Ascending aorta (tissue), 2 donors: ENCODE results near the gene GRAMD2B. TPM values are rescaled to one million over a fixed set of nuclear protein-coding genes. Genes with fewer than 3 reads are reported as not detected.
A peak's percentile ranks its signal among the peaks of the same experiment; 100 is the strongest.

Experiments used
- DNase-seq, 2 donors: peaks; one replicate each; pipeline ENCODE4 v3.0.0-alpha.2; 2019; ENCODE audit warnings: low spot score in 2 of 2
- H3K27ac ChIP-seq, 2 donors: fragments of 200-600 bp; sonication (generic); one replicate each; pipeline ENCODE4 v1.5.1; 2016 to 2017; ENCODE audit warnings: mild to moderate bottlenecking in 1 of 2
- H3K27me3 ChIP-seq: fragments of 200-600 bp; sonication (generic); one replicate; pipeline ENCODE4 v1.5.1; 2017
- H3K36me3 ChIP-seq, 2 donors: fragments of 200-600 bp; sonication (generic); one replicate each; pipeline ENCODE4 v1.5.1; 2016
- H3K4me1 ChIP-seq, 2 donors: fragments of 200-600 bp; sonication (generic); one replicate each; pipeline ENCODE4 v1.5.1; 2016 to 2017; ENCODE audit warnings: mild to moderate bottlenecking in 1 of 2
- H3K4me3 ChIP-seq, 2 donors: fragments of 200-600 bp; sonication (generic); one replicate each; pipeline ENCODE4 v1.5.1; 2016 to 2017; ENCODE audit warnings: mild to moderate bottlenecking in 1 of 2
- H3K9me3 ChIP-seq, 2 donors: fragments of 200-600 bp; sonication (generic); one replicate each; pipeline ENCODE4 v1.5.1; 2016
- intact Hi-C: fragments of 100-400 bp; cut with DNase I; formaldehyde crosslinking; loops from one replicate; pipeline ENCODE4 v1.15.1; 2023
- total RNA-seq: library from RNA; depleted of rRNA; stranded (reverse); fragments of >200 nt; gene quantifications from one replicate; pipeline ENCODE4 v1.1.0, GENCODE V29; 2016
- TF ChIP-seq, protein P1 (sequence below), 3 experiments: fragments of 200-600 bp in 2 of 3; fragments of 450-650 bp in 1 of 3; sonication (generic) in 2 of 3; IDR thresholded peaks; one replicate each; pipeline ENCODE4 v1.5.1; 2016 to 2019; ENCODE audit warnings: antibody characterized with exemption in 3 of 3, mild to moderate bottlenecking in 1 of 3, moderate library complexity in 1 of 3

Gene GRAMD2B
- total RNA-seq, 1 donor from 2014 or later: 55.6 TPM

DNA sequence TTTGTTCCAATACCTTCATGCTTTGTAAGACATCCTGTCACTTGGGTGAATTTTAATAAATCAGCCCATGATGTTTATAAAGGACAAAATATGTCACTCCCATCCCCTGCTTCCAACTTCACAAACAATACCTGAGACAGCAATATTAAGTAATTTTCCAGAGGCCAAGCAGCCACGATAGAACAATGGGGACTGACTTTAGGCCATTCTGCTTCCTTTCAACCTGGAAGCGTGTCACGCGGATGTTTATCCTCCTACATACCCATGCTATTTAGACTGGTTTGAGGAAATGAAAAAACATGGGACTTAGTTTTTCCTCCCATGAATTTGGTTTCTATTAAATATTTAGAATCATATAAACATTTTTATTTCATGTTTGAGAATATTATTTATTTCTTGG is 82.9 kb downstream of the GRAMD2B start:
- Histone ChIP-seq H3K27ac (no peak overlapping the region), H3K36me3 (no peaks in the 10 kb centered on the region), H3K27me3 (no peaks in the 10 kb centered on the region), H3K4me3 (no peak overlapping the region), H3K9me3 (no peaks in the 10 kb centered on the region), H3K4me1 (peaks cover 0 to 8% of the 10 kb centered on the region in 2 donors)
- DNase-seq: no peak
- TF ChIP-seq, protein P1, sequence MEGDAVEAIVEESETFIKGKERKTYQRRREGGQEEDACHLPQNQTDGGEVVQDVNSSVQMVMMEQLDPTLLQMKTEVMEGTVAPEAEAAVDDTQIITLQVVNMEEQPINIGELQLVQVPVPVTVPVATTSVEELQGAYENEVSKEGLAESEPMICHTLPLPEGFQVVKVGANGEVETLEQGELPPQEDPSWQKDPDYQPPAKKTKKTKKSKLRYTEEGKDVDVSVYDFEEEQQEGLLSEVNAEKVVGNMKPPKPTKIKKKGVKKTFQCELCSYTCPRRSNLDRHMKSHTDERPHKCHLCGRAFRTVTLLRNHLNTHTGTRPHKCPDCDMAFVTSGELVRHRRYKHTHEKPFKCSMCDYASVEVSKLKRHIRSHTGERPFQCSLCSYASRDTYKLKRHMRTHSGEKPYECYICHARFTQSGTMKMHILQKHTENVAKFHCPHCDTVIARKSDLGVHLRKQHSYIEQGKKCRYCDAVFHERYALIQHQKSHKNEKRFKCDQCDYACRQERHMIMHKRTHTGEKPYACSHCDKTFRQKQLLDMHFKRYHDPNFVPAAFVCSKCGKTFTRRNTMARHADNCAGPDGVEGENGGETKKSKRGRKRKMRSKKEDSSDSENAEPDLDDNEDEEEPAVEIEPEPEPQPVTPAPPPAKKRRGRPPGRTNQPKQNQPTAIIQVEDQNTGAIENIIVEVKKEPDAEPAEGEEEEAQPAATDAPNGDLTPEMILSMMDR (IDR thresholded peaks at IDR 0.05): no peak
- intact Hi-C loops: no loop called here

GRCh38 chr5:126508251-126508961 is 85.2 kb downstream of the GRAMD2B start:
- TF ChIP-seq, protein P1 (IDR thresholded peaks at IDR 0.05): no peak
- Histone ChIP-seq H3K9me3 (no peaks in the 10 kb centered on the region), H3K4me1 (peaks cover 0 to 3% of the 10 kb centered on the region in 2 donors), H3K27me3 (no peaks in the 10 kb centered on the region), H3K36me3 (no peaks in the 10 kb centered on the region), H3K27ac (peak overlapping the region; percentile 17 to 58), H3K4me3 (no peak overlapping the region)
- intact Hi-C loops: no loop called here
- DNase-seq: no peak

DNA sequence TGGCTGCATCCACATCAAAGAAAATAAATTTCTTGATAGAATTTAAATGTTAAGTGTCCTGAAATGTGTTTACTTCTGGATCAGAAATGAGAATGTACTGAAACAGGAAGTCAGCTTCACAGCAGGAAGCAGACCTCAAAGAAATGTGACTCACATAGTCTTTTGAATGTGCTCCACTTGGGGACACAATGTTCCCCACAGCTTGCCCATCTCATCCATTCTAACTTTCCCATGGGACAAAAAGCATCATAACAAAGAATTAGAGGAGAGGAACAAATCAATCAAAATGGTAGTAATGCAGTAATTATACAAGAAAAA is 85.7 kb downstream of the GRAMD2B start:
- Histone ChIP-seq H3K36me3 (no peaks in the 10 kb centered on the region), H3K9me3 (no peaks in the 10 kb centered on the region), H3K4me1 (no peaks in the 10 kb centered on the region), H3K27me3 (no peaks in the 10 kb centered on the region), H3K4me3 (no peak overlapping the region), H3K27ac (peak overlapping the region; percentile 17 to 58)
- no peak for DNase-seq
- intact Hi-C loops: no loop called here
- TF ChIP-seq, protein P1 (IDR thresholded peaks at IDR 0.05): no peak

DNA sequence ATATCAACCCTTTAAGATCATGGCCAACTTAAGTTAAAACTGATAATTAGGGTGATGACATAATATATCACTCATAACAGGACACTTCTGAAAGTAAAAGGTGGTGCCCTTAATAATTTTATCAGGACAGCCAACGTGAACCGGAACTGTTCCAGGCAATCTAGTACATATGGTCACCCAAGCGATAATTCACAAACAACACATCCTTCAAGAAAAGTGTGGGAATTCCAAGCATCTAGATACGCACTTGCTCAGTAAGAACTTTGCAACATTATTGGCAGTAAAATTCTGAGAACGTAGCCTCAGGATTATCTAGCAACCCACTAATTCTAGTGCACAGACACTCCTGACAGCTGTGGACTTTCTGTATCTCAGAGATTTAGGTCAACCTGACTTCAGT is 86.1 kb downstream of the GRAMD2B start:
- DNase-seq: no peak
- no peaks in the 10 kb centered on the region for H3K9me3 ChIP-seq
- H3K4me3 ChIP-seq: no peak overlapping the region
- intact Hi-C loops: no loop called here
- H3K4me1 ChIP-seq: no peaks in the 10 kb centered on the region
- peak overlapping the region in 1 of 2 donors; percentile 23 for H3K27ac ChIP-seq
- H3K36me3 ChIP-seq: no peaks in the 10 kb centered on the region
- H3K27me3 ChIP-seq: no peaks in the 10 kb centered on the region
- TF ChIP-seq, protein P1 (IDR thresholded peaks at IDR 0.05): no peak

DNA sequence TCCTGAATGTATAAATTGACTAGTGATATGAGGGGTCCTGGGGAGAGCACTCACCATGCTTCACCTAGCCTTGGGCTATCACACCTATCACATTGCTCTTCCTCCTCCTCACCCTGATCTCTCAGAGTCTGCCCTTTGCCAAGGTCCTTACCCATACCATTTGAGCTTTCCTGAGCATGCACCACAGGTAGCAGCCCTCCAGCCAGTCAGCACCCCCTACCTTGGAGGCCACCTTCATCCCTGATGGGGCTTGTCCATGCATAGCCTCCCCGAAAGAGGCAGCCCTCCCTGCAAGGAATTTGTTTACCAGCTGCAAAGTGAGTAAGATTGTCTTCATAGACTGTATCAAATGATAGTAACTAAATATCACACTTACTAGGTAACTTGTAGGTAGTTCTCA is 88.8 kb downstream of the GRAMD2B start:
- Histone ChIP-seq H3K4me1 (peaks cover 0 to 7% of the 10 kb centered on the region in 2 donors), H3K9me3 (no peaks in the 10 kb centered on the region), H3K36me3 (no peaks in the 10 kb centered on the region), H3K27ac (no peak overlapping the region), H3K4me3 (no peak overlapping the region), H3K27me3 (no peaks in the 10 kb centered on the region)
- intact Hi-C loops: no loop called here
- TF ChIP-seq, protein P1 (IDR thresholded peaks at IDR 0.05): no peak
- DNase-seq: no peak

GRCh38 chr5:126512451-126512850 is 89.2 kb downstream of the GRAMD2B start:
- Histone ChIP-seq H3K4me3 (no peak overlapping the region), H3K36me3 (no peaks in the 10 kb centered on the region), H3K9me3 (no peaks in the 10 kb centered on the region), H3K4me1 (peaks cover 0 to 7% of the 10 kb centered on the region in 2 donors), H3K27me3 (no peaks in the 10 kb centered on the region), H3K27ac (no peak overlapping the region)
- intact Hi-C loops: no loop called here
- TF ChIP-seq, protein P1 (IDR thresholded peaks at IDR 0.05): no peak
- DNase-seq: no peak
